GM23338 (cell line): Measurements from ENCODE around the gene C17orf114.
A peak's percentile ranks its signal among the peaks of the same experiment; 100 is the strongest.

ENCODE experiments used
- ATAC-seq: fragments of 200-7000 bp; cut with Tn5 transposase; 3 replicates; pipeline ENCODE4 v1.9.1; 2020
- DNase-seq: peaks from one replicate; pipeline ENCODE4 v3.0.0-alpha.2; 2015; ENCODE audit warnings: low spot score
- H2AFZ ChIP-seq: fragments of 200-600 bp; sonication (generic); 2 replicates; pipeline ENCODE4 v1.8.0; 2016; ENCODE audit warnings: antibody characterized with exemption, mild to moderate bottlenecking, moderate library complexity
- H3F3A ChIP-seq: fragments of 200-600 bp; sonication (generic); replicated peaks from 2 replicates; pipeline ENCODE4 v1.8.0; 2017; ENCODE audit warnings: antibody characterized with exemption, mixed run types, low read depth
- H3K27ac ChIP-seq: fragments of 200-600 bp; sonication (generic); 2 replicates; pipeline ENCODE4 v1.6.1; 2016; ENCODE audit warnings: low read depth
- H3K27me3 ChIP-seq: fragments of 200-600 bp; sonication (generic); 2 replicates; pipeline ENCODE4 v1.8.0; 2016; ENCODE audit warnings: mild to moderate bottlenecking, mixed run types, moderate library complexity; ENCODE audit not compliant: insufficient read depth
- H3K36me3 ChIP-seq: fragments of 200-600 bp; sonication (generic); 2 replicates; pipeline ENCODE4 v1.8.0; 2016; ENCODE audit warnings: mild to moderate bottlenecking; ENCODE audit not compliant: insufficient read depth
- H3K4me1 ChIP-seq: fragments of 200-600 bp; sonication (generic); 2 replicates; pipeline ENCODE4 v1.8.0; 2016; ENCODE audit warnings: mild to moderate bottlenecking, moderate library complexity; ENCODE audit not compliant: insufficient read depth
- H3K4me2 ChIP-seq: fragments of 200-600 bp; sonication (generic); 2 replicates; pipeline ENCODE4 v1.7.1; 2017; ENCODE audit warnings: mixed run types
- H3K4me3 ChIP-seq: fragments of 200-600 bp; sonication (generic); 2 replicates; pipeline ENCODE4 v1.6.1; 2016; ENCODE audit warnings: mixed run types
- H3K79me2 ChIP-seq: fragments of 200-600 bp; sonication (generic); replicated peaks from 2 replicates; pipeline ENCODE4 v1.8.0; 2017; ENCODE audit warnings: mild to moderate bottlenecking; ENCODE audit not compliant: insufficient read depth
- H3K9me2 ChIP-seq: fragments of 200-600 bp; sonication (generic); 2 replicates; pipeline ENCODE4 v1.8.0; 2017; ENCODE audit not compliant: insufficient read depth
- H4K20me1 ChIP-seq: fragments of 200-600 bp; sonication (generic); replicated peaks from 2 replicates; pipeline ENCODE4 v1.8.0; 2017; ENCODE audit warnings: mild to moderate bottlenecking; ENCODE audit not compliant: insufficient read depth
- H3K27ac Mint-ChIP-seq: 2 replicates; pipeline ENCODE4 v1.8.0; 2020; ENCODE audit warnings: inconsistent platforms, mild to moderate bottlenecking, moderate library complexity, mixed read lengths
- H3K27me3 Mint-ChIP-seq: 3 replicates; pipeline ENCODE4 v1.8.0; 2022; ENCODE audit warnings: low read depth, mild to moderate bottlenecking, moderate library complexity, mixed read lengths, inconsistent platforms; ENCODE audit not compliant: insufficient read depth, poor library complexity
- H3K36me3 Mint-ChIP-seq: 3 replicates; pipeline ENCODE4 v1.8.0; 2021; ENCODE audit warnings: low read depth, mild to moderate bottlenecking, inconsistent platforms, moderate library complexity, mixed read lengths
- H3K4me1 Mint-ChIP-seq: 3 replicates; pipeline ENCODE4 v1.8.0; 2020; ENCODE audit warnings: mild to moderate bottlenecking, inconsistent platforms, mixed read lengths
- H3K4me3 Mint-ChIP-seq: 3 replicates; pipeline ENCODE4 v1.8.0; 2021; ENCODE audit warnings: moderate library complexity, mild to moderate bottlenecking, inconsistent platforms, mixed read lengths
- H3K9me3 Mint-ChIP-seq: 3 replicates; pipeline ENCODE4 v1.8.0; 2020; ENCODE audit warnings: moderate library complexity, mild to moderate bottlenecking, inconsistent platforms, mixed read lengths
- CREB1 ChIP-seq: fragments of 250-450 bp; sonication (Bioruptor Pico); IDR thresholded peaks from 2 replicates; pipeline ENCODE4 v1.5.0; 2020; ENCODE audit warnings: low read depth, mild to moderate bottlenecking, moderate library complexity
- ETS1 ChIP-seq: IDR thresholded peaks from 2 replicates; pipeline ENCODE4 v1.6.1; 2016; ENCODE audit warnings: antibody characterized with exemption
- EZH2 ChIP-seq: fragments of 200-600 bp; sonication (generic); IDR thresholded peaks from one replicate; pipeline ENCODE4 v1.8.0; 2017; ENCODE audit warnings: antibody characterized with exemption, mild to moderate bottlenecking, low read depth; ENCODE audit not compliant: unreplicated experiment
- NANOG ChIP-seq: IDR thresholded peaks from 2 replicates; pipeline ENCODE4 v1.6.1; 2016; ENCODE audit warnings: antibody characterized with exemption, borderline replicate concordance
- REST ChIP-seq: IDR thresholded peaks from one replicate; pipeline ENCODE4 v1.6.1; 2018; ENCODE audit warnings: antibody characterized with exemption; ENCODE audit not compliant: unreplicated experiment
- ZNF114 ChIP-seq: fragments of 250-450 bp; sonication (Bioruptor Pico); IDR thresholded peaks from 2 replicates; pipeline ENCODE4 v1.5.0; 2020; ENCODE audit warnings: mild to moderate bottlenecking, moderate library complexity
- ZNF462 ChIP-seq: fragments of 250-450 bp; sonication (Bioruptor Pico); IDR thresholded peaks from 2 replicates; pipeline ENCODE4 v1.5.0; 2020; ENCODE audit warnings: mild to moderate bottlenecking, moderate library complexity

Gene C17orf114

GRCh38 chr17:4788159-4788806 lies 13.8 kb downstream of the C17orf114 start (continued):
- no peak for TF ChIP-seq ZNF462 (CRISPR knock-in tag)

GRCh38 chr17:4786516-4786915 lies 15.6 kb downstream of the C17orf114 start:
- Histone ChIP-seq H3K27ac (peak overlapping the region; percentile 62; the same call in 1 of the 2 replicates), H3K27me3 (peaks cover 31% of the 10 kb centered on the region), H3K4me2 (peak overlapping the region; percentile 99; the same call in 1 of the 2 replicates)
- TF ChIP-seq CREB1 (CRISPR knock-in tag), result no peak
- TF ChIP-seq REST, result no peak
- TF ChIP-seq ZNF114 (CRISPR knock-in tag), result no peak
- no peak for TF ChIP-seq ETS1
- no peak for TF ChIP-seq EZH2
- TF ChIP-seq NANOG, result no peak

More at GRCh38 chr17:4786516-4786915, 15.6 kb downstream of the C17orf114 start:
- DNase-seq, result no peak
- Mint-ChIP-seq H3K4me3 (no peak overlapping the region; the same call in 2 of the 3 replicates), H3K4me1 (peaks cover 28% of the 10 kb centered on the region), H3K27ac (no peak overlapping the region), H3K9me3 (no peaks in the 10 kb centered on the region; the same call in 2 of the 3 replicates), H3K36me3 (peaks cover 5% of the 10 kb centered on the region; the same call in 1 of the 3 replicates), H3K27me3 (peaks cover 36% of the 10 kb centered on the region)
- H2AFZ ChIP-seq, result no peak overlapping the region
- no peaks in the 10 kb centered on the region for H3K9me2 ChIP-seq
- H4K20me1 ChIP-seq, result no peaks in the 10 kb centered on the region
- no peak overlapping the region for H3K4me3 ChIP-seq
- peaks cover 30% of the 10 kb centered on the region for H3K4me1 ChIP-seq
- H3K36me3 ChIP-seq, result no peaks in the 10 kb centered on the region
- H3F3A ChIP-seq, result peaks cover 19% of the 10 kb centered on the region; the same call in 1 of the 2 replicates
- H3K79me2 ChIP-seq, result no peaks in the 10 kb centered on the region
- no peak for ATAC-seq
